ENCODE results near the gene ADCK1. TPM values are rescaled to one million over a fixed set of nuclear protein-coding genes. Genes with fewer than 3 reads are reported as not detected.
"Not testable (repeated sequence)": the region's sequence is repeated elsewhere in the genome, so short reads cannot be mapped to it uniquely, and the experiment has no call there.

Gene ADCK1
- polyA plus RNA-seq, 1 donor from 2014 or later = 13.6 TPM

DNA sequence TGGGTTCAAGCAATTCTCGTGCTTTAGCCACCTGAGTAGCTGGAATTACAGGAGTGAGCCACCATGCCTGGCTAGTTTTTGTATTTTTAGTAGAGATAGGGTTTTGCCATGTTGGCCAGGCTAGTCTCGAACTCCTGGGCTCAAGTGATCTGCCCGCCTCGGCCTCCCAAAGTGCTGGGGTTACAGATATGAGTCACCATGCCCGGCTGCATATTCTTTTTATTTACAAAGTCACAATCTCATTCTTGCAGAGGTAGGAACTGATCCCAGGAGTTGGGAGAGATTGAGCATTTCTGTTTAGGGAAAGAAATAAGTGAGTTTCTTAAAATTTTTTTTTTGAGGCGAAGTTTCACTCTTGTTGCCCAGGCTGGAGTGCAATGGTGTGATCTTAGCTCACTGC, 12.8 kb downstream of the ADCK1 start:
- not testable (repeated sequence) for H3K4me3 ChIP-seq (ENCODE audit: low read length)

DNA sequence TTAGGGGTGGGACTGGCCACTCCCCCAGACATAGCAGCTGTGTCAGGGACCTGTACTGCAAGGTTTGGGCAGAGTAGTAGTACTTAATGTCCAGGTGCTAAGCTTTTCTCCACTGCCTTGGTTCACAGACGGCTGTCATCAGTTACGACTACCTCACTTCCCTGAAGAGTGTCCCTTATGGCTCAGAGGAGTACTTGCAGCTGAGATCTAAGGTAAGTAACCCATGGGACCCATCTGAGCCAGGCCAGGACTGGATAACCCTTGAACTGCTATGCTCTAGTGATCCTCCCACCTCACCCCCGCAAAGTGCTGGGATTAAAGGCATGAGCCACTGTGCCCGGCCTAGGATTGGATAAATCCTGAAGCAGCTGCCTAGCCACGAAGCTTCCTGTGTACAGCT, 22.4 kb downstream of the ADCK1 start:
- Histone ChIP-seq H3K36me3 (ENCODE audit: insufficient read depth, low read length) (peaks cover 4% of the 10 kb centered on the region), H3K79me2 (replicated peaks; ENCODE audit: insufficient read depth, low read length) (no peaks in the 10 kb centered on the region), H3F3A (ENCODE audit: insufficient read depth, low read length, poor library complexity, severe bottlenecking) (no peaks in the 10 kb centered on the region), H3K9me3 (ENCODE audit: low read length) (no peaks in the 10 kb centered on the region), H3K4me3 (ENCODE audit: low read length) (no peak overlapping the region), H3K9ac (ENCODE audit: low read length) (no peak overlapping the region), H3K27me3 (ENCODE audit: insufficient read depth, low read depth, low read length) (no peaks in the 10 kb centered on the region), H3K27ac (ENCODE audit: low read length) (no peak overlapping the region), H4K20me1 (ENCODE audit: insufficient read depth) (no peaks in the 10 kb centered on the region), H2AFZ (ENCODE audit: low read depth, low read length) (no peak overlapping the region), H3K4me2 (ENCODE audit: low read length) (no peak overlapping the region), H3K9me2 (ENCODE audit: insufficient read depth, low read length) (no peaks in the 10 kb centered on the region)
- no peak for TF ChIP-seq RAD21 (conservative IDR thresholded peaks at IDR 0.05)
- TF ChIP-seq EZH2 (IDR thresholded peaks at IDR 0.05; ENCODE audit: borderline replicate concordance, insufficient read depth, low read length, poor library complexity, severe bottlenecking) = no peak
- TF ChIP-seq, protein P1, sequence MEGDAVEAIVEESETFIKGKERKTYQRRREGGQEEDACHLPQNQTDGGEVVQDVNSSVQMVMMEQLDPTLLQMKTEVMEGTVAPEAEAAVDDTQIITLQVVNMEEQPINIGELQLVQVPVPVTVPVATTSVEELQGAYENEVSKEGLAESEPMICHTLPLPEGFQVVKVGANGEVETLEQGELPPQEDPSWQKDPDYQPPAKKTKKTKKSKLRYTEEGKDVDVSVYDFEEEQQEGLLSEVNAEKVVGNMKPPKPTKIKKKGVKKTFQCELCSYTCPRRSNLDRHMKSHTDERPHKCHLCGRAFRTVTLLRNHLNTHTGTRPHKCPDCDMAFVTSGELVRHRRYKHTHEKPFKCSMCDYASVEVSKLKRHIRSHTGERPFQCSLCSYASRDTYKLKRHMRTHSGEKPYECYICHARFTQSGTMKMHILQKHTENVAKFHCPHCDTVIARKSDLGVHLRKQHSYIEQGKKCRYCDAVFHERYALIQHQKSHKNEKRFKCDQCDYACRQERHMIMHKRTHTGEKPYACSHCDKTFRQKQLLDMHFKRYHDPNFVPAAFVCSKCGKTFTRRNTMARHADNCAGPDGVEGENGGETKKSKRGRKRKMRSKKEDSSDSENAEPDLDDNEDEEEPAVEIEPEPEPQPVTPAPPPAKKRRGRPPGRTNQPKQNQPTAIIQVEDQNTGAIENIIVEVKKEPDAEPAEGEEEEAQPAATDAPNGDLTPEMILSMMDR (IDR thresholded peaks at IDR 0.05; ENCODE audit: poor library complexity, severe bottlenecking) = no peak
- TF ChIP-seq EP300 (conservative IDR thresholded peaks at IDR 0.05; ENCODE audit: poor library complexity, severe bottlenecking) = no peak
- TF ChIP-seq, protein P2, sequence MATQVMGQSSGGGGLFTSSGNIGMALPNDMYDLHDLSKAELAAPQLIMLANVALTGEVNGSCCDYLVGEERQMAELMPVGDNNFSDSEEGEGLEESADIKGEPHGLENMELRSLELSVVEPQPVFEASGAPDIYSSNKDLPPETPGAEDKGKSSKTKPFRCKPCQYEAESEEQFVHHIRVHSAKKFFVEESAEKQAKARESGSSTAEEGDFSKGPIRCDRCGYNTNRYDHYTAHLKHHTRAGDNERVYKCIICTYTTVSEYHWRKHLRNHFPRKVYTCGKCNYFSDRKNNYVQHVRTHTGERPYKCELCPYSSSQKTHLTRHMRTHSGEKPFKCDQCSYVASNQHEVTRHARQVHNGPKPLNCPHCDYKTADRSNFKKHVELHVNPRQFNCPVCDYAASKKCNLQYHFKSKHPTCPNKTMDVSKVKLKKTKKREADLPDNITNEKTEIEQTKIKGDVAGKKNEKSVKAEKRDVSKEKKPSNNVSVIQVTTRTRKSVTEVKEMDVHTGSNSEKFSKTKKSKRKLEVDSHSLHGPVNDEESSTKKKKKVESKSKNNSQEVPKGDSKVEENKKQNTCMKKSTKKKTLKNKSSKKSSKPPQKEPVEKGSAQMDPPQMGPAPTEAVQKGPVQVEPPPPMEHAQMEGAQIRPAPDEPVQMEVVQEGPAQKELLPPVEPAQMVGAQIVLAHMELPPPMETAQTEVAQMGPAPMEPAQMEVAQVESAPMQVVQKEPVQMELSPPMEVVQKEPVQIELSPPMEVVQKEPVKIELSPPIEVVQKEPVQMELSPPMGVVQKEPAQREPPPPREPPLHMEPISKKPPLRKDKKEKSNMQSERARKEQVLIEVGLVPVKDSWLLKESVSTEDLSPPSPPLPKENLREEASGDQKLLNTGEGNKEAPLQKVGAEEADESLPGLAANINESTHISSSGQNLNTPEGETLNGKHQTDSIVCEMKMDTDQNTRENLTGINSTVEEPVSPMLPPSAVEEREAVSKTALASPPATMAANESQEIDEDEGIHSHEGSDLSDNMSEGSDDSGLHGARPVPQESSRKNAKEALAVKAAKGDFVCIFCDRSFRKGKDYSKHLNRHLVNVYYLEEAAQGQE (IDR thresholded peaks at IDR 0.05; ENCODE audit: borderline replicate concordance) = no peak
- TF ChIP-seq TAF1 (IDR thresholded peaks at IDR 0.05; ENCODE audit: low read depth) = no peak
- TF ChIP-seq POLR2AphosphoS5 (IDR thresholded peaks at IDR 0.05) = no peak

More for the DNA sequence above, 12.8 kb downstream of the ADCK1 start:
- not testable (repeated sequence) for H4K20me1 ChIP-seq (ENCODE audit: insufficient read depth); H3K9ac ChIP-seq (ENCODE audit: low read length); H3K36me3 ChIP-seq (ENCODE audit: insufficient read depth, low read length); H2AFZ ChIP-seq (ENCODE audit: low read depth, low read length); H3K27me3 ChIP-seq (ENCODE audit: insufficient read depth, low read depth, low read length); H3F3A ChIP-seq (ENCODE audit: insufficient read depth, low read length, poor library complexity, severe bottlenecking); H3K9me2 ChIP-seq (ENCODE audit: insufficient read depth, low read length); H3K27ac ChIP-seq (ENCODE audit: low read length); H3K4me2 ChIP-seq (ENCODE audit: low read length); H3K79me2 ChIP-seq (replicated peaks; ENCODE audit: insufficient read depth, low read length); H3K9me3 ChIP-seq (ENCODE audit: low read length)

DNA sequence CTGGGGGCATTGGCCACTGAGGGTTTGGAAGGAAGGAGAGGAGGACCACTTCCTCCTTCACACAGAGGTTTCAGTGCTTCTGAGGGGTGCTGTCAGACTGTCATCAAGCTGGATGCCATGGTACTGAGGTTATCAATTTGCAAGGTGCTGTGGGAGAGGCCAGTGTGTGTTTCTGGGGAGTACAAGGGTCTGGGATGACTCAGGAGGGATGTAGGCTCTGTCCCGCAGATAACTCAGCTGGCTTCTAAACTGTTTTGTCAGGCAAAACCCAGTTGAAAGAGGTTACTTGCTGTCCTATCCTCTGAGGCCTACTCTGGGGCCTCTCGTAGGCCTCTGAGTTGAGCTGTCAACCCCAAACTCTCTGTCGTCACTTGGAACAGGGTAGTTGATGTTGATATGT, 22.8 kb downstream of the ADCK1 start:
- no peak overlapping the region for H3K4me2 ChIP-seq (ENCODE audit: low read length)
- H3K27me3 ChIP-seq (ENCODE audit: insufficient read depth, low read depth, low read length) = no peaks in the 10 kb centered on the region
- H3K9me3 ChIP-seq (ENCODE audit: low read length) = no peaks in the 10 kb centered on the region
- H2AFZ ChIP-seq (ENCODE audit: low read depth, low read length) = no peak overlapping the region
- H3K9me2 ChIP-seq (ENCODE audit: insufficient read depth, low read length) = no peaks in the 10 kb centered on the region
- H3K9ac ChIP-seq (ENCODE audit: low read length) = no peak overlapping the region
- H3K4me3 ChIP-seq (ENCODE audit: low read length) = no peak overlapping the region
- H3K79me2 ChIP-seq (replicated peaks; ENCODE audit: insufficient read depth, low read length) = no peaks in the 10 kb centered on the region
- no peaks in the 10 kb centered on the region for H3F3A ChIP-seq (ENCODE audit: insufficient read depth, low read length, poor library complexity, severe bottlenecking)
- peaks cover 4% of the 10 kb centered on the region for H3K36me3 ChIP-seq (ENCODE audit: insufficient read depth, low read length)
- no peak overlapping the region for H3K27ac ChIP-seq (ENCODE audit: low read length)
- TF ChIP-seq, protein P2 (IDR thresholded peaks at IDR 0.05; ENCODE audit: borderline replicate concordance) = no peak
- no peak for TF ChIP-seq RAD21 (conservative IDR thresholded peaks at IDR 0.05)
- TF ChIP-seq POLR2AphosphoS5 (IDR thresholded peaks at IDR 0.05) = no peak
- TF ChIP-seq, protein P1 (IDR thresholded peaks at IDR 0.05; ENCODE audit: poor library complexity, severe bottlenecking) = no peak
- TF ChIP-seq SMC3 (conservative IDR thresholded peaks at IDR 0.05; ENCODE audit: poor library complexity) = no peak
- TF ChIP-seq MXI1 (conservative IDR thresholded peaks at IDR 0.05; ENCODE audit: poor library complexity, severe bottlenecking) = no peak
- TF ChIP-seq EZH2 (IDR thresholded peaks at IDR 0.05; ENCODE audit: borderline replicate concordance, insufficient read depth, low read length, poor library complexity, severe bottlenecking) = no peak
- no peak for TF ChIP-seq TAF1 (IDR thresholded peaks at IDR 0.05; ENCODE audit: low read depth)
- no peak for TF ChIP-seq EP300 (conservative IDR thresholded peaks at IDR 0.05; ENCODE audit: poor library complexity, severe bottlenecking)
- no peaks in the 10 kb centered on the region for H4K20me1 ChIP-seq (ENCODE audit: insufficient read depth)

All from neural cell (in vitro differentiated cells).